Glomerular visceral epithelial cell (primary cell): Measurements from ENCODE around the gene CACNA1A.

Source experiments
- DNase-seq: peaks from one replicate; pipeline ENCODE4 v3.0.0-alpha.2; 2016; ENCODE audit errors: extremely low spot score

Gene CACNA1A

GRCh38 chr19:13314761-13315160, 191.5 kb downstream of the CACNA1A start:
- no peak for DNase-seq

GRCh38 chr19:13313875-13314274, 192.4 kb downstream of the CACNA1A start:
- DNase-seq, result no peak

- no peak for DNase-seq
Measured at GRCh38 chr19:13309864-13310263, 196.4 kb downstream of the CACNA1A start.

- DNase-seq, result no peak
Measured at GRCh38 chr19:13303381-13304129, 202.7 kb downstream of the CACNA1A start.

- no peak for DNase-seq
Measured at GRCh38 chr19:13302526-13303270, 203.6 kb downstream of the CACNA1A start.

GRCh38 chr19:13301627-13302334, 204.5 kb downstream of the CACNA1A start:
- no peak for DNase-seq

- DNase-seq, result no peak
Measured at GRCh38 chr19:13300421-13301030, 205.8 kb downstream of the CACNA1A start.

GRCh38 chr19:13299838-13300237, 206.4 kb downstream of the CACNA1A start:
- DNase-seq, result no peak

GRCh38 chr19:13298565-13299481, 207.5 kb downstream of the CACNA1A start:
- no peak for DNase-seq

GRCh38 chr19:13297023-13297422, 209.3 kb downstream of the CACNA1A start:
- DNase-seq, result no peak

- no peak for DNase-seq
Measured at GRCh38 chr19:13294812-13295567, 211.3 kb downstream of the CACNA1A start.

- DNase-seq, result no peak
Measured at GRCh38 chr19:13291913-13292312, 214.4 kb downstream of the CACNA1A start.

- DNase-seq, result no peak
Measured at GRCh38 chr19:13290741-13291140, 215.5 kb downstream of the CACNA1A start.

GRCh38 chr19:13289295-13289694, 217.0 kb downstream of the CACNA1A start:
- DNase-seq, result no peak

GRCh38 chr19:13286195-13286985, 219.9 kb downstream of the CACNA1A start:
- DNase-seq, result no peak

GRCh38 chr19:13284929-13285928, 221.1 kb downstream of the CACNA1A start:
- no peak for DNase-seq

- DNase-seq, result no peak
Measured at GRCh38 chr19:13283871-13284270, 222.4 kb downstream of the CACNA1A start.

- no peak for DNase-seq
Measured at GRCh38 chr19:13282486-13283065, 223.7 kb downstream of the CACNA1A start.
